Measurements from ENCODE around the gene VSTM1.
"Not testable (repeated sequence)": the region's sequence is repeated elsewhere in the genome, so short reads cannot be mapped to it uniquely, and the experiment has no call there.

Gene VSTM1

GRCh38 chr19:54099190-54099902, 35.6 kb upstream of the VSTM1 start:
- TF ChIP-seq CTCF (IDR thresholded peaks at IDR 0.05), result no peak
- Histone ChIP-seq H3K27me3 (no peaks in the 10 kb centered on the region), H3K27ac (peak overlapping the region; percentile 96), H3K36me3 (peaks cover 16% of the 10 kb centered on the region), H3K4me1 (ENCODE audit: control insufficient read depth in 1 of 2, insufficient read depth in 1 of 2, low read depth in 1 of 2, low read length in 1 of 2) (peaks cover 85 to 87% of the 10 kb centered on the region in 2 experiments), H3K9me3 (no peaks in the 10 kb centered on the region), H3K4me3 (ENCODE audit: low read depth in 1 of 2, low read length in 1 of 2) (peak overlapping the region; percentile 78 to 87)

- H3K4me1 ChIP-seq (ENCODE audit: control insufficient read depth in 1 of 2, insufficient read depth in 1 of 2, low read depth in 1 of 2, low read length in 1 of 2), result peaks cover 70 to 77% of the 10 kb centered on the region in 2 experiments
- H3K9me3 ChIP-seq, result no peaks in the 10 kb centered on the region
- peaks cover 25% of the 10 kb centered on the region for H3K36me3 ChIP-seq
- H3K27me3 ChIP-seq, result no peaks in the 10 kb centered on the region
- peak overlapping the region; percentile 88 for H3K27ac ChIP-seq
- TF ChIP-seq CTCF (IDR thresholded peaks at IDR 0.05), result no peak
- H3K4me3 ChIP-seq (ENCODE audit: low read depth in 1 of 2, low read length in 1 of 2), result peak overlapping the region; percentile 33 to 78
These were observed 33.0 kb upstream of the VSTM1 start for GRCh38 chr19:54096617-54097106.

- not testable (repeated sequence) for H3K27me3 ChIP-seq, H3K9me3 ChIP-seq
- Histone ChIP-seq H3K4me3 (ENCODE audit: low read depth in 1 of 2, low read length in 1 of 2) (peak overlapping the region; percentile 33 to 78), H3K36me3 (peaks cover 25% of the 10 kb centered on the region), H3K4me1 (ENCODE audit: control insufficient read depth in 1 of 2, insufficient read depth in 1 of 2, low read depth in 1 of 2, low read length in 1 of 2) (peaks cover 64 to 71% of the 10 kb centered on the region in 2 experiments), H3K27ac (peak overlapping the region; percentile 88)
These were observed 32.3 kb upstream of the VSTM1 start for GRCh38 chr19:54095859-54096616.

- H3K27ac ChIP-seq, result peak overlapping the region; percentile 88
- peak overlapping the region; percentile 33 to 78 for H3K4me3 ChIP-seq (ENCODE audit: low read depth in 1 of 2, low read length in 1 of 2)
- H3K4me1 ChIP-seq (ENCODE audit: control insufficient read depth in 1 of 2, insufficient read depth in 1 of 2, low read depth in 1 of 2, low read length in 1 of 2), result peaks cover 57 to 63% of the 10 kb centered on the region in 2 experiments
- peaks cover 25% of the 10 kb centered on the region for H3K36me3 ChIP-seq
- H3K9me3 ChIP-seq, result no peaks in the 10 kb centered on the region
- no peak for TF ChIP-seq CTCF (IDR thresholded peaks at IDR 0.05)
- no peaks in the 10 kb centered on the region for H3K27me3 ChIP-seq
These were observed 31.6 kb upstream of the VSTM1 start for GRCh38 chr19:54095136-54095858.

- H3K9me3 ChIP-seq, result no peaks in the 10 kb centered on the region
- H3K4me3 ChIP-seq (ENCODE audit: low read depth in 1 of 2, low read length in 1 of 2), result no peak overlapping the region
- peaks cover 49 to 56% of the 10 kb centered on the region in 2 experiments for H3K4me1 ChIP-seq (ENCODE audit: control insufficient read depth in 1 of 2, insufficient read depth in 1 of 2, low read depth in 1 of 2, low read length in 1 of 2)
- peak overlapping the region; percentile 61 for H3K27ac ChIP-seq
- H3K27me3 ChIP-seq, result no peaks in the 10 kb centered on the region
- TF ChIP-seq CTCF (IDR thresholded peaks at IDR 0.05), result no peak
- peaks cover 25% of the 10 kb centered on the region for H3K36me3 ChIP-seq
These were observed 30.8 kb upstream of the VSTM1 start for GRCh38 chr19:54094426-54095000.
